Neuronal stem cell (in vitro differentiated cells): ENCODE measurements around the gene PHAF1.
A peak's percentile ranks its signal among the peaks of the same experiment; 100 is the strongest.

Source experiments
- DNase-seq: peaks from one replicate; pipeline ENCODE4 v3.0.0-alpha.2; 2013; ENCODE audit warnings: low spot score
- H2AFZ ChIP-seq: one replicate; pipeline ENCODE4 v1.6.1; 2013; ENCODE audit warnings: mild to moderate bottlenecking, low read length, inconsistent platforms
- H2AK5ac ChIP-seq: 2 replicates; pipeline ENCODE4 v1.6.1; 2013; ENCODE audit warnings: low read depth, mild to moderate bottlenecking, inconsistent platforms, low read length, moderate library complexity, mixed read lengths
- H2BK120ac ChIP-seq: 2 replicates; pipeline ENCODE4 v1.6.1; 2013; ENCODE audit warnings: low read depth, mild to moderate bottlenecking, inconsistent platforms, low read length, moderate library complexity, mixed read lengths
- H2BK12ac ChIP-seq: one replicate; pipeline ENCODE4 v1.6.1; 2013; ENCODE audit warnings: low read length, inconsistent platforms
- H2BK15ac ChIP-seq: 2 replicates; pipeline ENCODE4 v1.6.1; 2013; ENCODE audit warnings: mild to moderate bottlenecking, low read length, inconsistent platforms, mixed read lengths
- H2BK5ac ChIP-seq: one replicate; pipeline ENCODE4 v1.6.1; 2013; ENCODE audit warnings: inconsistent platforms, mild to moderate bottlenecking, low read length, moderate library complexity
- H3K14ac ChIP-seq: one replicate; pipeline ENCODE4 v1.6.1; 2013; ENCODE audit warnings: low read length, inconsistent platforms
- H3K18ac ChIP-seq: 2 replicates; pipeline ENCODE4 v1.6.1; 2013; ENCODE audit warnings: low read length, inconsistent platforms
- H3K23ac ChIP-seq: 2 replicates; pipeline ENCODE4 v1.6.1; 2013; ENCODE audit warnings: low read depth, mild to moderate bottlenecking, mixed read lengths, low read length, inconsistent platforms; ENCODE audit not compliant: poor library complexity
- H3K27ac ChIP-seq: replicated peaks from 3 replicates; pipeline ENCODE4 v1.5.1; 2013; ENCODE audit warnings: low read length, inconsistent platforms
- H3K27me3 ChIP-seq, 3 experiments: 2 replicates each; pipeline ENCODE4 v1.6.1; 2013; ENCODE audit warnings: low read length in 3 of 3, mild to moderate bottlenecking in 2 of 3, inconsistent platforms in 1 of 3, low read depth in 1 of 3, mixed read lengths in 1 of 3, moderate library complexity in 1 of 3; ENCODE audit not compliant: control insufficient read depth in 3 of 3, insufficient read depth in 3 of 3
- H3K36me3 ChIP-seq, 2 donors: replicated peaks in 1 of 2; 2 replicates each; pipeline ENCODE4 v1.6.1; 2013; ENCODE audit warnings: low read length in 2 of 2; ENCODE audit not compliant: control insufficient read depth in 2 of 2, insufficient read depth in 2 of 2
- H3K4ac ChIP-seq: 2 replicates; pipeline ENCODE4 v1.6.1; 2013; ENCODE audit warnings: inconsistent platforms, mild to moderate bottlenecking, low read length, moderate library complexity
- H3K4me1 ChIP-seq, 2 donors: 1 replicate in 1 of 2; 2 replicates in 1 of 2; pipeline ENCODE4 v1.6.1; 2013; ENCODE audit warnings: low read length in 2 of 2, low read depth in 1 of 2; ENCODE audit not compliant: control insufficient read depth in 2 of 2, insufficient read depth in 1 of 2
- H3K4me2 ChIP-seq: one replicate; pipeline ENCODE4 v1.6.1; 2013; ENCODE audit warnings: mild to moderate bottlenecking, low read length, inconsistent platforms; ENCODE audit not compliant: insufficient read depth, poor library complexity, severe bottlenecking
- H3K4me3 ChIP-seq, 2 donors: 2 replicates each; pipeline ENCODE4 v1.5.1; 2013; ENCODE audit warnings: low read length in 2 of 2, mild to moderate bottlenecking in 2 of 2, inconsistent platforms in 1 of 2, moderate library complexity in 1 of 2
- H3K79me1 ChIP-seq: one replicate; pipeline ENCODE4 v1.6.1; 2013; ENCODE audit warnings: low read depth, mild to moderate bottlenecking, inconsistent platforms, low read length, moderate library complexity
- H3K9ac ChIP-seq: one replicate; pipeline ENCODE4 v1.6.1; 2013; ENCODE audit warnings: mild to moderate bottlenecking, low read depth, low read length, inconsistent platforms; ENCODE audit not compliant: poor library complexity
- H3K9me3 ChIP-seq, 2 donors: replicated peaks in 1 of 2; 2 replicates each; pipeline versions ENCODE3 to v1.6.1; 2013; ENCODE audit warnings: low read length in 2 of 2, mild to moderate bottlenecking in 2 of 2, inconsistent platforms in 1 of 2, low read depth in 1 of 2, mixed read lengths in 1 of 2, moderate library complexity in 1 of 2; ENCODE audit not compliant: control insufficient read depth in 2 of 2, insufficient read depth in 1 of 2
- H4K8ac ChIP-seq: one replicate; pipeline ENCODE4 v1.6.1; 2013; ENCODE audit warnings: low read depth, mild to moderate bottlenecking, inconsistent platforms, low read length, moderate library complexity
- H4K91ac ChIP-seq: one replicate; pipeline ENCODE4 v1.6.1; 2013; ENCODE audit warnings: low read length, low read depth, mild to moderate bottlenecking, inconsistent platforms; ENCODE audit not compliant: poor library complexity
- WGBS, 2 donors: extraction: QIAGEN DNeasy Blood & Tissue Kit; methylation state at CpG; one replicate each; pipeline ENCODE4 v1.1.7; 2013; ENCODE audit warnings: missing lambda C conversion rate in 2 of 2, mixed read lengths in 1 of 2; ENCODE audit not compliant: insufficient read length in 2 of 2, insufficient replicate concordance in 1 of 2; ENCODE audit errors: extremely low coverage in 2 of 2; 5-methylcytosine and 5-hydroxymethylcytosine counted together

Gene PHAF1

DNA sequence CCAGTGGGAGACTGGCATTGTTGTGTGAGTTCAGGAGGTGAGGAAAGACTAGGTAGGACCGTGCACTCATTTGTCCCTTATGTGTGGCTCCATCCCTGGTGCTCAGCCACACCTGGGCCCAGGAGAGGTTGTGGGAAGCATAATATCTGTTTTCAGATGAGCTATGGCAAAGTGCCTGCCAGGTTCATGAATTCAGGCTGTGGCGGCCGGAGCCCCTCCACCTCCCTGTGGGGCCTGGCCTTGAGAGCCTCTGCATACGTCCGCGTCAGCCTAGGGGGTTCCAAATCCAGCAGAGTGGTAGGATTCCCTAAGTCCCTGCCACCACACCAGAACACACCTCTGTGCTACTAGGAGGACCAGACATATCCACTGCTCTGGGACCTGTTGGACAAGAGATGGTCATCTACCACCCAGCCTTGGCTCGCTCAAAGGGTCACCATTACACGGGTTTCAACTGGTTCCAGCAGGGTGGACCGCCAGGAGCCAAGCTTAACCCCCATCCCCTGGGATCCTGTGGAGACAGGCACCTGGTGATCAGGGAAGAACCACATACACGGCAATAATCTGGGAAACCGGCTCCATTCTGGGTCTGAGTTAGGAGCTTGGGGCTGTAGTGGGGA is 39.0 kb downstream of the PHAF1 start:
- Histone ChIP-seq H3K23ac (peak overlapping the region; percentile 76), H2BK12ac (no peak overlapping the region), H3K9me3 (peaks cover 0 to 7% of the 10 kb centered on the region in 2 donors), H3K79me1 (no peaks in the 10 kb centered on the region), H2AFZ (no peak overlapping the region), H3K9ac (no peak overlapping the region), H3K18ac (no peak overlapping the region), H2BK120ac (no peak overlapping the region), H2AK5ac (peak overlapping the region; percentile 42), H2BK15ac (no peak overlapping the region), H3K4me3 (no peak overlapping the region), H3K27ac (no peak overlapping the region), H3K14ac (no peak overlapping the region), H4K91ac (no peak overlapping the region), H3K4me1 (peaks cover 2% of the 10 kb centered on the region in 2 donors), H2BK5ac (no peak overlapping the region), H3K27me3 (peaks cover 13 to 45% (median 24%) of the 10 kb centered on the region in 3 experiments), H3K36me3 (peaks cover 32 to 49% of the 10 kb centered on the region in 2 donors), H4K8ac (no peak overlapping the region), H3K4me2 (no peak overlapping the region), H3K4ac (no peak overlapping the region)
- no peak for DNase-seq
- WGBS, 2 donors, result no CpG with 5 or more reads among the region's 11 CpGs

DNA sequence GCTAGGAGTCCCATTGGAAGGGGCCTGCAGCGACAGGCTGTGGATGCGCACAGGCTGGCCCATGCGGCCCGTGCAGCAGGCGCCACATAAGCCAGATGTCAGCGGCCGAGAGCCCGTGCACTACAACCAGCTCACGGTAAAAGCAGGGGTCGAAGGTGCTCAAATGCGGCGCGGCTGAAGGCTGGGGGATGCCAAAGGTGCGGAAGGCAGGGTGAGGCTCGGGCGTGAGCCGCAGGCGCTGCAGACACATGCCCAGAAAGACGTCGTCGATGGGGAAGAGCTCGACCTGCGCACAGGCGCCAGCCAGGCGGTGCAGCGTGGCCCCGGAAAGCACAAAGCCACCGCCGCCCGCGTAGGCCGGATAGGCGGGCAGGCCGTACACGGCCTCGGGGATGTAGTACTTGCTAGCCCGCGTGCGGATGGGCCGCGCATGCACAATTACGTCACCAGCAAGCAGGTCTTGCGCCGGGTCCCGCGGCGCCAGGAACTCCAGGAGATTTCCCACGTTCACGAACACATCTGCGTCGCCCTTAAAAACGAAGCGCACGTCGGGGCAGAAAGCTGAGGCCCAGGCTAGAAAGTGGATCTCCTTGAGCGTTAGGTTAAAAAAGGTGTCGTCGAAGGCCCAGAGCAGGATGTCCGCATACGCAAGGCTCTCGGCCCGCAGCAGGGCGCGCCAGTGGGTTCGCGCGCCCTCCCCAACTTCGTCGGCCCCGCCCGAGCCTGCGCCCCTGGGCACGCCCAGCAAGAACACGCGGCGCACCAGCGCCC is 39.7 kb downstream of the PHAF1 start:
- no peaks in the 10 kb centered on the region for H3K79me1 ChIP-seq

DNA sequence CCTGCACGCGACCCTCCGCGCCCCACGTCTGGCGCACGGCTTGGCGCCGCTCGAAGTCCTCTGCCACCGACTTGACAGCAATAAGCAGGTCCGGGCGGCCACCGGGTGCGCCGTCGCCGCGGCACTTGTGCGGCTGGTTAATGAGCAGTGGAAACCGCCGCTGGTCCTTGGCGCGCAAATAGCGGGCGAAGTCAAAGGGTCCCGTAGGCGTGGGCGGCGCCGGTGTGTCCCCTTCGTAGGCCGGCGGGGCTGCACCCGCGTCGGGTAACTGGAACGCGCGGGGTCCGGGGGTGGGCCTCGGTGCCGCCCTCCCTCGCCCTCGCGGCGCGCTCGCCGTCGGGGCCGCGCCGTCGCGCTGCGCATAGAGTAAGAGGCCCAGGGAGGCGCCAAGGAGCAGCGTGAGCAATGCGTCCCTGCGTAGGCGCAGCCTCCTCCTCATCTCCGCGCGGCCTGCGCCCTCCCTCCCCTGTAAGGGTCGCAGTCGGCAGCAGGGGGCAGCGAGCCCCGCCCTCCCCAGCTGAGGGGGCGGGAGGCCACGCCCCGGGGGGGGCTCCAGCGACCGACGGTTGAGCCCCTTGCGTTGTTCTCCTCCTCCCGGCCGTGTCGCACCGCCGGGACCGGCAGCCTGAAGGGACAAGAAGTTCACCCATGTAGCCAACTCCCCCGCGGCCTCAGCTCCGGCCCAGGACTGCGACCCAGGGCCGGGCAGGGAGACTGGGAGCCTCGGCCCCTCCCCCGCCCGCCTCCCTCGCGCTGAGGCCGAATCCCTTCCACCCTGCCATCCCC is 40.5 kb downstream of the PHAF1 start:
- Histone ChIP-seq H3K9me3 (peaks cover 0 to 7% of the 10 kb centered on the region in 2 donors), H3K27ac (no peak overlapping the region), H3K79me1 (no peaks in the 10 kb centered on the region), H3K18ac (peak overlapping the region; percentile 88), H4K8ac (no peak overlapping the region), H2AFZ (peak overlapping the region; percentile 95), H2BK5ac (peak overlapping the region; percentile 59), H3K27me3 (peaks cover 23 to 59% (median 38%) of the 10 kb centered on the region in 3 experiments), H2AK5ac (peak overlapping the region; percentile 51), H3K4me1 (peaks cover 2 to 4% of the 10 kb centered on the region in 2 donors), H2BK15ac (peak overlapping the region; percentile 89), H3K36me3 (peaks cover 23 to 35% of the 10 kb centered on the region in 2 donors), H2BK12ac (no peak overlapping the region), H3K4me3 (peak overlapping the region; percentile 44 to 84), H3K4me2 (peak overlapping the region; percentile 89), H4K91ac (no peak overlapping the region), H2BK120ac (peak overlapping the region; percentile 47), H3K14ac (peak overlapping the region; percentile 71), H3K9ac (peak overlapping the region; percentile 53), H3K4ac (no peak overlapping the region), H3K23ac (peak overlapping the region; percentile 55)
- no peak for DNase-seq
- no CpG with 5 or more reads among the region's 94 CpGs for WGBS, 2 donors

More for the DNA sequence above, 39.7 kb downstream of the PHAF1 start:
- peaks cover 20 to 52% (median 31%) of the 10 kb centered on the region in 3 experiments for H3K27me3 ChIP-seq
- H3K4ac ChIP-seq, result no peak overlapping the region
- H2BK12ac ChIP-seq, result no peak overlapping the region
- peak overlapping the region; percentile 32 for H3K4me2 ChIP-seq
- H3K36me3 ChIP-seq, result peaks cover 27 to 42% of the 10 kb centered on the region in 2 donors
- H2BK120ac ChIP-seq, result peak overlapping the region; percentile 47
- peak overlapping the region; percentile 51 for H2AK5ac ChIP-seq
- peak overlapping the region; percentile 77 for H3K18ac ChIP-seq
- peak overlapping the region in 1 of 2 donors; percentile 23 for H3K4me3 ChIP-seq
- no peak overlapping the region for H3K9ac ChIP-seq
- peaks cover 2% of the 10 kb centered on the region in 2 donors for H3K4me1 ChIP-seq
- DNase-seq, result no peak
- H4K8ac ChIP-seq, result no peak overlapping the region
- H3K14ac ChIP-seq, result no peak overlapping the region
- peak overlapping the region; percentile 76 for H3K23ac ChIP-seq
- no CpG with 5 or more reads among the region's 77 CpGs for WGBS, 2 donors
- no peak overlapping the region for H2AFZ ChIP-seq
- no peak overlapping the region for H4K91ac ChIP-seq
- no peak overlapping the region for H3K27ac ChIP-seq
- peaks cover 0 to 7% of the 10 kb centered on the region in 2 donors for H3K9me3 ChIP-seq
- no peak overlapping the region for H2BK15ac ChIP-seq
- H2BK5ac ChIP-seq, result peak overlapping the region; percentile 59
